Measurements from ENCODE around the gene WWOX.

Gene WWOX

GRCh38 chr16:79134300-79134699 lies 1034.8 kb downstream of the WWOX start:
- DNase-seq (ENCODE audit: low read depth in 2 of 2), result no peak

- DNase-seq (ENCODE audit: low read depth in 2 of 2), result no peak
These were observed 1037.5 kb downstream of the WWOX start for GRCh38 chr16:79136955-79137354.

- DNase-seq (ENCODE audit: low read depth in 2 of 2), result no peak
These were observed 1038.0 kb downstream of the WWOX start for GRCh38 chr16:79137426-79137939.

GRCh38 chr16:79139799-79140198 lies 1040.3 kb downstream of the WWOX start:
- DNase-seq (ENCODE audit: low read depth in 2 of 2), result no peak

GRCh38 chr16:79143026-79143425 lies 1043.6 kb downstream of the WWOX start:
- no peak for DNase-seq (ENCODE audit: low read depth in 2 of 2)

- DNase-seq (ENCODE audit: low read depth in 2 of 2), result no peak
These were observed 1050.7 kb downstream of the WWOX start for GRCh38 chr16:79150151-79150550.

- DNase-seq (ENCODE audit: low read depth in 2 of 2), result no peak
These were observed 1051.3 kb downstream of the WWOX start for GRCh38 chr16:79150632-79151310.

- DNase-seq (ENCODE audit: low read depth in 2 of 2), result no peak
These were observed 1054.6 kb downstream of the WWOX start for GRCh38 chr16:79154086-79154485.

- DNase-seq (ENCODE audit: low read depth in 2 of 2), result no peak
These were observed 1056.0 kb downstream of the WWOX start for GRCh38 chr16:79155471-79155870.

GRCh38 chr16:79155904-79156303 lies 1056.5 kb downstream of the WWOX start:
- DNase-seq (ENCODE audit: low read depth in 2 of 2), result no peak

- no peak for DNase-seq (ENCODE audit: low read depth in 2 of 2)
These were observed 1057.3 kb downstream of the WWOX start for GRCh38 chr16:79156761-79157160.

- DNase-seq (ENCODE audit: low read depth in 2 of 2), result no peak
These were observed 1058.9 kb downstream of the WWOX start for GRCh38 chr16:79158337-79158736.

GRCh38 chr16:79159261-79160049 lies 1060.0 kb downstream of the WWOX start:
- no peak for DNase-seq (ENCODE audit: low read depth in 2 of 2)

GRCh38 chr16:79162977-79163376 lies 1063.5 kb downstream of the WWOX start:
- no peak for DNase-seq (ENCODE audit: low read depth in 2 of 2)

- DNase-seq (ENCODE audit: low read depth in 2 of 2), result no peak
These were observed 1064.4 kb downstream of the WWOX start for GRCh38 chr16:79163691-79164387.

GRCh38 chr16:79164388-79164995 lies 1065.0 kb downstream of the WWOX start:
- DNase-seq (ENCODE audit: low read depth in 2 of 2), result no peak

GRCh38 chr16:79165079-79165478 lies 1065.6 kb downstream of the WWOX start:
- no peak for DNase-seq (ENCODE audit: low read depth in 2 of 2)

GRCh38 chr16:79165506-79165905 lies 1066.1 kb downstream of the WWOX start:
- no peak for DNase-seq (ENCODE audit: low read depth in 2 of 2)

- DNase-seq (ENCODE audit: low read depth in 2 of 2), result no peak
These were observed 1068.4 kb downstream of the WWOX start for GRCh38 chr16:79167893-79168292.

- DNase-seq (ENCODE audit: low read depth in 2 of 2), result no peak
These were observed 1068.9 kb downstream of the WWOX start for GRCh38 chr16:79168321-79168720.

- no peak for DNase-seq (ENCODE audit: low read depth in 2 of 2)
These were observed 1069.8 kb downstream of the WWOX start for GRCh38 chr16:79169239-79169638.
